Stimulated activated CD8-positive, alpha-beta memory T cell treated with anti-CD3 and anti-CD28 coated beads, Interleukin-7, amount 100 ng/mL, for 24 hours (primary cell): ENCODE results near the gene MXRA7.
"Not testable (repeated sequence)": the region's sequence is repeated elsewhere in the genome, so short reads cannot be mapped to it uniquely, and the experiment has no call there.

ENCODE experiments used
- DNase-seq: peaks from one replicate; pipeline ENCODE4 v3.0.0-alpha.2; 2020; ENCODE audit warnings: low read depth

Gene MXRA7

DNA sequence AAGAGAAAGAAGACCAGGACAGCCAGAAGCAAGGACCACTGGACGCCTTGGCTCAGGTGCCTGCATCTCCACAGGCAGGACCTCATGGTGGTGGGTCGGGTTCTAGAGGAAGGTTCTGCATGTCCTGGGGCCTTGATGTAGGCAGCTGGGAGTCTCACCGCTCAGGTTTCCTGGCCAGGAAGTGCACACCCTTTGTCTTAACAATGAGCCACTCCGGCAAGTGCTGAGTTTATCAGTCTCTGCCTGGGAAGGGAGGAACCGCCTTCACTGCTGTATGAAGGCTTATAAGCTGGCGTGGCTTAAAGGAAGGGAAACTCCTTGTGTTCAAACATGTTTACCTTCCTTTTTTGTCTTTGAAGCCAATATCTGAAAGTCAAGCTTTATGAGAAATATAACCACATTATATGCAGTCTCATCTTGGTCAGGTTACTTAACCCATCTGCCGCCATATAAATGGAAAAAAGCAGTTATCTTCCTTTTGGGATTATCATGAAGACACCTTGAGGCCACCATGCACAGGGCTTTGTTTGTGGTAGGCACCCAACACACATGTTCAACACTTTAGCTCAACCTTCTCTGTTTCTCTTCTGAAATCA, 67.1 kb downstream of the MXRA7 start, which contains the start of gene ST6GALNAC1:
TSS of gene ST6GALNAC1 (minus strand) at position 205 of the 596 bp plus-strand sequence. CDS start at position 86, 119 bp downstream.
- no peak for DNase-seq

DNA sequence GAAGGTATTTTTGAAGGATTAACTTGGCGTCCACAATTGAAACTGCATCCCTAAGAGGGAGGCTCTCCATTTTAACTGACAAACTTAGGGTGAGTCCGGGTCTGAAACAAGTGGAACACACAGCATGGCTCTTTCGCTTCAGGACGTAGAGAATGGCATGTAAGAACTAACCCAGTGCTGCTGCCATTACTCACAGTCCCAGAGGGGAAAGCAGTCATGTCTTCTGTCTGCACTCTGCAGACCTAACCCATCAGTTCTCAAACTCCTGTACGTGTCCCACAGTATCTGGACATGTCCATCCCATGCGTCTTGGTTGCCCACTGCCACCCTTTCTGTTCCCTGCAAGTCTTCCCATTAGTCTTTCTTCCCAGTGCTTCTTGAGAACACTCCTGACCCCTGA, 67.8 kb downstream of the MXRA7 start:
- DNase-seq, result no peak

DNA sequence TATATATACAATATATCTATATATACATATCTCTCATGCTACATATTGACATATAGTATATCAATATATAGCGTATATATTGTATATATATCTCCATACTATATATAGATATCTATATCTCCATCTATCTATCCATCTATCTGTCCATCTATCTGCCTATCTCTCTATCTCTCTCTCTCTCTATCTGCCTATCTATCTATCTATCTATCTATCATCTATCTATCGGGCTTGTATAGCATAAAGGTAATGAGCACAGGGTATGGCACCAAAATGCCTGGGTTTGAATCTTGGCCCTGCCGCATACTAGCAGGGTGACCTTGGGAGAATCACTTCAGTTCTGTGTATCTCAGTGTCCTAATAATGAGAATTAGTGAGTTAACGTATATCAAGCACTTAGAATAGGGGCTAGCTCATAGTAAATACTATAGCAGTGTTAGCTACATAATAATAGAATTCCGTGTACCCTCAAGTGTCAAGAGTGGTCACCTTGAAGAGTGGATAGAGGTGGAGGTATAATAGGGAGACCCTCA, 68.7 kb downstream of the MXRA7 start:
- DNase-seq, result no peak

DNA sequence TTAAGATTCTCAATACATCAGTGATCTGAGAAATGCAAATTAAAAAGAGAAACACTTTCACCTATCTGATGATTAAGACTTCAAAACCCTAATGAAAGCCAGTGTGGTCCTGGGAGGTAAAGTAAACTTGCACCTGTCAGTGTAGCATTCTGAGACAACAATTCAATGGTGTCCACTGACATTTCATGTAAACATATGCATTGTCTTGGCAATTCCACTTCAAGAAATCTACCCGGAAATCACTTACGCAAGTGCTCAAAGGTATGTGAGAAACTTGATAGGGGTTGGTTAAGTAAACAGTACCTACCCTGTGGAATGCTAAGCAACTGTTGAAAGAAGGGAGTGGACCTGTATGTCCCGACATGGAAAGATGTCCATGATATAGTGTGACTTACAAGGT, 69.3 kb downstream of the MXRA7 start:
- DNase-seq, result no peak

DNA sequence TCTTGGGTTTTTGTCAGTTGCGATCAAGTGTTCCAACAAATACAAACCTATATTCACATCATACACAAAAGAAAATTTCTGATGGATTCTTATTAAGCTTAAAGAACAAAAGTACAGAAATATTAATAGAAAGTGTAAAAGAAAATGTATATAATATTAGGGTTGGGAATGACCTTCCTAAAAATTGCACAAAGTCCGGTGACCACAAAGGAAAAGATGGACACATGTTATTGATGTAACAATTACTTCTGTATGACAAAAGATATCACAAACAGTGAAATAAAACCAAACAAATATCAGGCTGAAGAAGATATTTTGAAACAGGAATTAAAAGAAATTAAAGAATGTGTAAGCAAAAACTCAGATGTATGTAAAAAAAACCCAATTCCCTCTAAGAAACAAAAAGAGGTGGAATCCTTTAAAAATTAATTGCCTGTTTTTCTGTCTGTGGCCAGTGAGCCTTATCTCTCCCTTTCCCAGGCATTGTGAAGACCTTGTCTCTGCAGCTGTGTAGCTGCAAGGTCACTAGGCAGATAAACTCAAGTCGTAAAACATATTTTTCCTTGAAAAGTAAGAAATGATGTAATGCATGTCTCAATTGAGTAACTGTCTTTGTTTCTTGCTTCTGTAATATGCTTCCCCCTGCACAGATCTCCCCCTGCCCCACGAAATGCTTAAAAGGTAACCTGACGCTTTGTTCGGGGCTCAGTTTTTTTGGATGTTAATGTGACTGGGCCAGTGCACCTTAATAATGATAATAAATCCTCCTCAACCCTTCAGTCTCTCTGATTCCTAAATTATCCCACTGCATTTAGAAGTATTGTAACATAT, 70.0 kb downstream of the MXRA7 start:
- DNase-seq, result no peak

DNA sequence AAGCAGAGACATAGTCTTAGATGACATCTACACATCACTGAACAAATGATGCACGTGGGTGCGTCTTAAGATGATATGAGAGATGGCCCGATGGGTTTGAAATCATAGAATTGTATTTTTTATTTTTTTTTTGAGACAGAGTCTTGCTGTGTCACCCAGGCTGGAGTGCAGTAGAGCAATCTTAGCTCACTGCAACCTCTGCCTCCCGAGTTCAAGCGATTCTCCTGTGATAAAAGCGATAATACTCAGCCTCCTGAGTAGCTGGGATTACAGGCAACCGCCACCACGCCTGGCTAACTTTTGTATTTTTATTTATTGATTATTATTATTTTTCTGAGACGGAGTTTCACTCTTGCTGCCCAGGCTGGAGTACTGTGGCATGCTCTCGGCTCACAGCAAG, 72.5 kb downstream of the MXRA7 start:
- no peak for DNase-seq

DNA sequence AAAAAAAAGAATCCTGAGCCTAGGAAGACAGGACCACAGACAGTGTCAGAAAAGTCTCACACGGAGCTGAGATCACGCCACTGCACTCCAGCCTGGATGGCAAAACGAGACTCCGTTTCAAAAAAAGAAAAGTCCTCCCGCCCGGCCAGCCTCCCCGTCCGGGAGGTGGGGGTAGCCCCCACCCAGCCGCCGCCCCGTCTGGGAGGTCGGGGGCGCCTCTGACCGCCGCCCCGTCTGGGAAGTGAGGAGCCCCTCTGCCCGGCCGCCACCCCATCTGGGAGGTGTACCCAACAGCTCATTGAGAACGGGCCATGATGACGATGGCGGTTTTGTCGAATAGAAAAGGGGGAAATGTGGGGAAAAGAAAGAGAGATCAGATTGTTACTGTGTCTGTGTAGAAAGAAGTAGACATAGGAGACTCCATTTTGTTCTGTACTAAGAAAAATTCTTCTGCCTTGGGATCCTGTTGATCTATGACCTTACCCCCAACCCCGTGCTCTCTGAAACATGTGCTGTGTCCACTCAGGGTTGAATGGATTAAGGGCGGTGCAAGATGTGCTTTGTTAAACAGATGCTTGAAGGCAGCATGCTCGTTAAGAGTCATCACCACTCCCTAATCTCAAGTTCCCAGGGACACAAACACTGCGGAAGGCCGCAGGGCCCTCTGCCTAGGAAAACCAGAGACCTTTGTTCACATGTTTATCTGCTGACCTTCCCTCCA, 74.1 kb downstream of the MXRA7 start:
- not testable (repeated sequence) for DNase-seq

DNA sequence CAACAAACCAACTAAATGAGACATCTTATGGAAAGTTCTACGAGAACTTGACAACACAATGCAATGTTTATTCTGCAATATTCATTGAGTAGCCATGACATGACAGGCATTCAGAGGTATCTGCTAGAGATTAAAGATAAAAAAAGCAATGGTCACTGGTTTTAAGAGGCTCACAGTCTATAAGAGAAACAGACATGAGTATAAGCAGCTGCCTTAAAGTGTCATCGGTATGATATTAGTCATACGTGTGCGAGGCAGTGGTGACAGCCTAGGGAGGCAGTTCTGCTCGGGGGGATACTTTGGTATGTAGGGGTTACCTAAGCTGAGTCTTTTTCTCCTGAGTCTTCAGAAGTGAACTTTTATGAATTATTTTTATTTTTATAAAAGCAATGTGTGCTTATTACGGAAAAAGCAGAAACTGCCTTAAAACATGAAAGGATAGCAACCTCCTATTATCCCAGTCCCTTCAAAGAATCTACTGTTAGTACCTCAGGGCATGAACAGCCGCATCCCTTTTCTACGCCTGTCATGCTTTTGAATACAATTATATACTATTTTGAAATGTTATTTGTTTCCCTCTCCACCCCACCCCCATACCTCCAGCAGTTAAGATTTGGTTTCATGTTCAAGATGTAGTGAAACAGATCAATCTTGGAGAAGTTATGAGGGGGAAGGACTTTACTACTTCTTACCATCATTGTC, 75.0 kb downstream of the MXRA7 start:
- no peak for DNase-seq

DNA sequence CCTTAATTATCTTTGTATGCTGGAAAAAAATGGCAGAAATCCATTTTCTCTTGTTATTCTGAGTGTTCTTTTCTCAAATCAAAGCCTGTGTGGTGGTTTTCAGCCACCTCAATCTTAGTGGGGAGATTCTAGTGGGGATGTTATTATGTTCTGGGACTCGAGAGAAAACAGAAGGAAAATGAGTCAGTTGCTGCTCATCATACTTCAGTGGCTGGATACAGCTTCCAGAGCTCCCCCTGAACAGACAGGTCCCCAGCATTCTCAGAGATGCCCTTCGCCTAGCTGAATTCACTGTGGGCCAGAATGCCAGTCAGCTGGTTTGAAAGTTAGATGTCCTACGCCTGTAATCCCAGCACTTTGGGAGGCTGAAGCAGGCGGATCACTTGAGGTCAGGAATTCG, 75.7 kb downstream of the MXRA7 start:
- DNase-seq, result no peak

DNA sequence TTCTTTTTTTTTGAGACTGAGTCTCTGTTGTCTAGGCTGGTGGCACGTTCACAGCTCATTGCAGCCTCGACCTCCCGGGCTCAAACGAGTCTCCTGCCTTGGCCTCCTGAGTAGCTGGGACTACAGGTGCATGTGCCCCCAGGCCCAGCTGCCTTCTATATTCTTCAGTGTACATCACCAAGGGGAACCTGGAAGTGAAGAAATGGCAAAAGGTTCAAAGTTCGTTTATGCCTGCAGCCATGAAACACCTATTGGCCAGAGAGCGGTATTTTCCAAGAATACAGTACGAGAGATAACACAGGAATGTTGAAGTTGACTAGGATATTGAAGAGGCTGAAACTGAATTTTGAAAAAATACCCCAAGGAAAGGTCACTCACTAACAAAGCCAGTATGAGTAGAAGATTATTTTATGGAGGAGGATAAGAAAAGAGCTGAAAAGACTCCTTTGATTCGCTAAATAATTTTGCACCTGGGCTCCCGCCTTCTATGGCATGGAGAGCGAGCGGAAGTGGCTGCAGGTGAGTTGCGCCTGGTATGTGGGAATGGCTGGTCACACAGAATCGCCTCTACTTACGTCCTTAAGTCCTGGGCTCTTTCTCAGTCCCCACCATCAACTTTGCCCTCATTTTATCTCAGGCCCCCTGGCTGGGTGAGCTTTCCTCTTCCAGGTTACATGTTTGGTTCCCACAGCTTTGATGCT, 77.0 kb downstream of the MXRA7 start:
- DNase-seq, result no peak

DNA sequence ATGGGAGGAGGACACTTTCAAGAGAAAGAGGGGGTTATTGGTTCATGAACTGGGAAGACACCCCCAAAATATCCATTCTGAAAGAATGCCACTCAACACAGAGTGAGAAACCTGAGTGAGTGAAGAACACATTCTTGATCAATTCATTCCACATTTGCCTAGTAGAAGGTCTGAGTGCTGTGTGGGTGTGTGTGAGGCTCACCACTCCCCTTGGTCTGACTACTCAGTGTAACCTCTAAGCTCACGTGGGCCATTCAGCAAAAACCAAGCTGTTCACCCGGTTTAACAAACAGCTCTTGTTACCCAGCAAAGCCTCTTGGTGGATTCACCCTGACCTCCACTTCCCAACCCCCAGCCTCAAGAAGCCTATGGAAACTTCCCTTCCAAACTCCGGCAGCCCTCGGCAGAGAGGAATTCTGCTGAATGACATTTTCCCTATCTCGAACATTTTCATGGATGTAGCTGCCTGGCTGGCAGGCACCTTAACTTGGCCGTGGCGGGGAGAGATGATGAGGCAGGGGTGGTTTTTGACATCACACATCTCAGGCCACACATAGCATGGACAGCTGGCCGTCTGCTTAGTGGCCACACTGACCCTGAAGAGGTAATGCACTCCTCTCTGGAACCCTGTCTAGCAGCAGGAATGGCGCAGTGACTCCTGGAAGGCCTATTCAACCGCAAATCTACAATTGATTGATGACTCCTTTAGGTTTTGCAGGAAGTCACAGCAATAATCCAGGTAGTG, 78.8 kb downstream of the MXRA7 start:
- DNase-seq, result no peak

DNA sequence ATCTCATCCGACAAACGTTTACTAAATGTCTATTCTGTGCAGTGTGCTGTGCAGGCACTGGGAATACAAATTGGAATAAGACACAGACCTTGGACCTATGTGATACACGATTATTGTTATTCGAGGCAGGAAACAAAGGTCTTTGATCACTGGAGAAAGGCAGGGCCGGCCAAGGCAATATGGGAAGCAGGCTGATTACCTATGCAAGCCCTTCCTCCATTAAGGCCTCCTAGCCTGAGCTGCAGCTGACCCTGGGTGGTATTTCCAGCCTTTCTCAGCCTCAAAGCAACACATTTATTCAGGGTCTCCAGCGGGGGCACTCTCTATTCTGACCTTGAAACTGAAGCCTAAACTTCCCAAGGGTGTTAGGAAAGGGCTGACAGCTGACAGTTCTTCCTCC, 80.6 kb downstream of the MXRA7 start:
- no peak for DNase-seq
